NB4 (cell line): Measurements from ENCODE around the gene CEMIP2.

Source experiments
- DNase-seq: peaks from one replicate; pipeline ENCODE4 v3.0.0; 2010; ENCODE audit warnings: low read depth
- H3K4me3 ChIP-seq: one replicate; pipeline ENCODE4 v1.5.1; 2011; ENCODE audit warnings: mild to moderate bottlenecking, low read depth, low read length, moderate library complexity
- CTCF ChIP-seq: IDR thresholded peaks from one replicate; pipeline ENCODE4 v1.5.1; 2012; ENCODE audit warnings: low read depth, low read length
- MAX ChIP-seq: IDR thresholded peaks from 2 replicates; pipeline ENCODE4 v1.6.1; 2011; ENCODE audit warnings: low read depth, low read length
- MYC ChIP-seq: IDR thresholded peaks from 2 replicates; pipeline ENCODE4 v1.6.1; 2011; ENCODE audit warnings: low read depth, low read length
- POLR2A ChIP-seq: IDR thresholded peaks from 2 replicates; pipeline ENCODE4 v1.6.1; 2011; ENCODE audit warnings: mild to moderate bottlenecking; ENCODE audit not compliant: insufficient read length; ENCODE audit errors: extremely low read depth

CEMIP2 gene

DNA sequence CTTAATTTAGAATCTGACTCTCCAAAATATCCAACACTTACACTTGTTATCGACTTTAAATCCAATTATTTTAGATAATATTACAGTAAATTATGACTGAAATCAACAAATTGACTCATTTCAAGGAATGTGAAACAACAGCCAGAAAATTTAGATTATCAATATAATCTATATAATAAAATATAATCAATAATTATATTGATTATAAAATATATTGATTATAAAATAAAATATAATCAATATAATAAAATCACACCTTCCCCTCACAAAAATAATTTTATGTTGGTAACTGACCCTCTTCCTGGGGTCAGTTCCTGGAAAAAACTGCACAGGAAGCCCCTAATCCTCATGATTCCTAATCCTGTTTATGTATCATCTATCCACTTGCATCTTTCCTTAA lies 91.1 kb downstream of the CEMIP2 start:
- no peak overlapping the region for H3K4me3 ChIP-seq
- DNase-seq = no peak
- TF ChIP-seq MAX = no peak
- TF ChIP-seq MYC = no peak

DNA sequence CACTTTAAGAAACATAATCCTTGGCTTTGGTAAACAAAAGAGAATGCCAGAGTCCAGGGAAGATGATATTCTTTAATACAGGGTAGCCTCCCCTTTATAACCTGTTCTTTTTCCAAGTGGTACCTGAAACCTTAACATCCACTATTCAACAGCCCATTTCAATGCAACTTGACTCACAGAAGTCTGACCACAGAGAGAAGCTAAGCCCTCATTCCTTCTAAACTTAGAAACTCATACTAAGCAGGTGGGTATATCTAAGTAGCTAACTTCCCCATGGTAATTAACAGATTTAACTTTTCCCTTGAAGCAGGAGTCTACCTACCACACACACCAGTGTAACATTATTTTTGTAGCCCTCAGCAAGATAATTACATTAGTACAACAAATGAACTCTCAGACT lies 91.9 kb downstream of the CEMIP2 start:
- no peak overlapping the region for H3K4me3 ChIP-seq
- TF ChIP-seq MAX = no peak
- no peak for TF ChIP-seq MYC
- TF ChIP-seq POLR2A = no peak
- TF ChIP-seq CTCF = no peak
- DNase-seq = no peak

DNA sequence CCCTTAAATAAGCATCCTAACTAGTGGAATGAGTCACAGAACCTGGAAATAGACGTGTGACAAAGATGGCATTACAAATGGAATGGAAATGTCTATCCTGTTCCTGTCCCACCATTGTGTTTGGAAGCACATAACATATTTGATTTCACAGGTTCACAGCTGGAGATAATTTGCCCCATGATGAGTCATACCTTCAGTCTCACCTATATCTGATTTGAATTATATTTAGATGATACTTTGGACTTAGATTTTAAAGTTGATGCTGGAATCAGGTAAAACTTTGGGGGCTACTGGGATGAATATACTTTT lies 92.5 kb downstream of the CEMIP2 start:
- no peak overlapping the region for H3K4me3 ChIP-seq
- TF ChIP-seq MYC = no peak
- TF ChIP-seq CTCF = no peak
- no peak for TF ChIP-seq MAX
- TF ChIP-seq POLR2A = no peak

DNA sequence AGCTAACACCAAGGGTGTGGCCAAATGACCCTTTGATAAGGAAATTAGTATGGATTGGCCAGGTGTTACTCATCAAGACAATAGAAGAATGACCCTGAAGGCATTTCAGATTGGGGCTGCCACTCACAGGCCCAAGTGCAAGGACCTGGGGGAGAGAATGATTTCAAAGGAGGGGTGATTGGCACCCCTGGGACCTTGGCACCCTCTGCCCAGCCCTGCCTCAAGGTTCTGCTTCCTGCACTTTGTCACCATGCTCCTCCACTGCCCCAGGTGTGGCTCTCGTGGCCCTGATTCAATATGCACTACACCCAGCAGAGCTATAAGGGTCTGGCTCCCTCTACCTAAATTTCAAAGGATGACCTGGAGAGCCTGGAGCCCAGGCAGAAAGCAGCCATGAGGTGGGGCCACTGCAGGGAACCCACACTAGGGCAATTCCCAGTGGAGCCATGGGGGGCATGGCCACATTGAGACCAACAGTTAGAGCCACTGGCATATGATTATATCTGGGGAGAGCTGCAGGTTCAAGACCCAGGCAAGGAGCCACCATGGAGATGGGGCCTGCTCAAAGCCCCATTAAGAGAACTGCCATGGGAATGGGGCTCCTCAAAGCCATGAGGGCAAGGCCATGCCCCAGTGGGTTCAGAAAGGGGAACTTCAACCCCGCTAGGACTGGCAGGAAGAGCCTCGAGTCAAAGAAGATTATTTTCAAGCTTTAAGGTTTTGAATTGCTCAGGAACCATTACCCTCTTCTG lies 93.0 kb downstream of the CEMIP2 start:
- TF ChIP-seq POLR2A = no peak
- no peak for TF ChIP-seq MAX
- no peak for TF ChIP-seq MYC
- TF ChIP-seq CTCF = no peak
- DNase-seq = no peak
- H3K4me3 ChIP-seq = no peak overlapping the region

More for the DNA sequence above, 92.5 kb downstream of the CEMIP2 start:
- DNase-seq = no peak

GRCh38 chr9:71672573-71672972 lies 95.7 kb downstream of the CEMIP2 start:
- TF ChIP-seq POLR2A (no peak), CTCF (no peak), MYC (no peak), MAX (no peak)
- no peak for DNase-seq
- no peak overlapping the region for H3K4me3 ChIP-seq

DNA sequence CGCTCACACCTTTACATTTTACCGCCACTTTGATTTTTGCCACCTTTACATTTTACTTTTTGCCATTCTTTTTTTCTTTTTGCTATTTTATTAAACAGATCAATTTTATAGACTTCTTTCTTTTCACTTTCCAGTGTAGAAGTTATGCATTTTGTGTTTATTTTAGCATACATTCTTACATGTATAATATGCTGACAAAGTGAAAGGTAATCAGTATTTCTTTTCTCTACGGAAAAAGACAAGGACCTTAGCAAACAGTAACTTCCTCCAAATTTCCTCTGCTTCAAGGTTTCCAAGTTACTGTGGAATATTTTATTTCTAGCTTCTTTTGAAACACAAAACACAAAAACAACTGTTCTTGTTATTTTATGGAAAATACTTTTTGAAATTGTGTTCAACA lies 97.0 kb downstream of the CEMIP2 start:
- TF ChIP-seq CTCF (no peak), MYC (no peak), POLR2A (no peak), MAX (no peak)
- no peak overlapping the region for H3K4me3 ChIP-seq
- DNase-seq = no peak
